ENCODE results near the gene ACER2.

- TF ChIP-seq, protein P1, sequence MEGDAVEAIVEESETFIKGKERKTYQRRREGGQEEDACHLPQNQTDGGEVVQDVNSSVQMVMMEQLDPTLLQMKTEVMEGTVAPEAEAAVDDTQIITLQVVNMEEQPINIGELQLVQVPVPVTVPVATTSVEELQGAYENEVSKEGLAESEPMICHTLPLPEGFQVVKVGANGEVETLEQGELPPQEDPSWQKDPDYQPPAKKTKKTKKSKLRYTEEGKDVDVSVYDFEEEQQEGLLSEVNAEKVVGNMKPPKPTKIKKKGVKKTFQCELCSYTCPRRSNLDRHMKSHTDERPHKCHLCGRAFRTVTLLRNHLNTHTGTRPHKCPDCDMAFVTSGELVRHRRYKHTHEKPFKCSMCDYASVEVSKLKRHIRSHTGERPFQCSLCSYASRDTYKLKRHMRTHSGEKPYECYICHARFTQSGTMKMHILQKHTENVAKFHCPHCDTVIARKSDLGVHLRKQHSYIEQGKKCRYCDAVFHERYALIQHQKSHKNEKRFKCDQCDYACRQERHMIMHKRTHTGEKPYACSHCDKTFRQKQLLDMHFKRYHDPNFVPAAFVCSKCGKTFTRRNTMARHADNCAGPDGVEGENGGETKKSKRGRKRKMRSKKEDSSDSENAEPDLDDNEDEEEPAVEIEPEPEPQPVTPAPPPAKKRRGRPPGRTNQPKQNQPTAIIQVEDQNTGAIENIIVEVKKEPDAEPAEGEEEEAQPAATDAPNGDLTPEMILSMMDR (optimal IDR thresholded peaks at IDR 0.05 in 1 of 3, IDR thresholded peaks at IDR 0.05 in 1 of 3, conservative IDR thresholded peaks at IDR 0.05 in 1 of 3; ENCODE audit: extremely low read depth in 1 of 3, insufficient read depth in 2 of 3, low read length in 3 of 3), result no peak
- no peak for TF ChIP-seq EZH2 (IDR thresholded peaks at IDR 0.05; ENCODE audit: low read length)
Observed at GRCh38 chr9:19497276-19497675, 88.5 kb downstream of the ACER2 start.

Measured in keratinocyte (primary cell).